ENCODE measurements around the gene CHD5. TPM values are rescaled to one million over a fixed set of nuclear protein-coding genes. Genes with fewer than 3 reads are reported as not detected.
A peak's percentile ranks its signal among the peaks of the same experiment; 100 is the strongest.

Gene CHD5
- polyA plus RNA-seq, 3 donors, result 0.07 TPM; not detected in 2

- Histone ChIP-seq H3K4me3 (replicated peaks in 1 of 3; ENCODE audit: low read depth in 2 of 3, low read length in 3 of 3) (no peak overlapping the region), H3K27me3 (ENCODE audit: control insufficient read depth in 2 of 2, insufficient read depth in 2 of 2, low read length in 2 of 2) (no peaks in the 10 kb centered on the region), H2AFZ (ENCODE audit: insufficient read depth, low read depth, low read length, poor library complexity, severe bottlenecking) (no peak overlapping the region), H3K36me3 (replicated peaks in 1 of 2; ENCODE audit: control insufficient read depth in 1 of 2, insufficient read depth in 2 of 2, low read length in 2 of 2) (peaks cover 98 to 99% of the 10 kb centered on the region in 2 donors), H3K27ac (ENCODE audit: low read depth in 1 of 2, low read length in 2 of 2) (no peak overlapping the region), H3K79me2 (ENCODE audit: insufficient read depth, low read length) (no peaks in the 10 kb centered on the region), H3K4me1 (ENCODE audit: control insufficient read depth in 1 of 2, insufficient read depth in 2 of 2, low read length in 2 of 2) (no peaks in the 10 kb centered on the region), H3K4me2 (replicated peaks; ENCODE audit: extremely low read depth, low read length, poor library complexity, severe bottlenecking) (no peak overlapping the region), H3K9me3 (replicated peaks in 1 of 2; ENCODE audit: control insufficient read depth in 1 of 2, insufficient read depth in 1 of 2, low read length in 2 of 2) (no peaks in the 10 kb centered on the region), H3K9ac (ENCODE audit: insufficient read depth, low read length, poor library complexity, severe bottlenecking) (no peak overlapping the region), H4K20me1 (ENCODE audit: insufficient read depth, low read length) (peaks cover 82% of the 10 kb centered on the region)
- Mint-ChIP-seq H3K9me3 (peaks cover 0 to 1% (median 0%) of the 10 kb centered on the region in 7 donors), H3K4me1 (no peaks in the 10 kb centered on the region), H3K4me3 (no peak overlapping the region), H3K27ac (peak overlapping the region in 1 of 7 donors; percentile 40), H3K36me3 (peaks cover 69 to 93% of the 10 kb centered on the region in 2 donors), H3K27me3 (ENCODE audit: low read depth in 3 of 3) (no peaks in the 10 kb centered on the region)
- 97% methylated on average over 19 of the region's 19 CpGs for WGBS (ENCODE audit: insufficient coverage)
- no peak for DNase-seq
- intact Hi-C loops (cut with micrococcal nuclease), result no loop called here
- TF ChIP-seq, protein P1, sequence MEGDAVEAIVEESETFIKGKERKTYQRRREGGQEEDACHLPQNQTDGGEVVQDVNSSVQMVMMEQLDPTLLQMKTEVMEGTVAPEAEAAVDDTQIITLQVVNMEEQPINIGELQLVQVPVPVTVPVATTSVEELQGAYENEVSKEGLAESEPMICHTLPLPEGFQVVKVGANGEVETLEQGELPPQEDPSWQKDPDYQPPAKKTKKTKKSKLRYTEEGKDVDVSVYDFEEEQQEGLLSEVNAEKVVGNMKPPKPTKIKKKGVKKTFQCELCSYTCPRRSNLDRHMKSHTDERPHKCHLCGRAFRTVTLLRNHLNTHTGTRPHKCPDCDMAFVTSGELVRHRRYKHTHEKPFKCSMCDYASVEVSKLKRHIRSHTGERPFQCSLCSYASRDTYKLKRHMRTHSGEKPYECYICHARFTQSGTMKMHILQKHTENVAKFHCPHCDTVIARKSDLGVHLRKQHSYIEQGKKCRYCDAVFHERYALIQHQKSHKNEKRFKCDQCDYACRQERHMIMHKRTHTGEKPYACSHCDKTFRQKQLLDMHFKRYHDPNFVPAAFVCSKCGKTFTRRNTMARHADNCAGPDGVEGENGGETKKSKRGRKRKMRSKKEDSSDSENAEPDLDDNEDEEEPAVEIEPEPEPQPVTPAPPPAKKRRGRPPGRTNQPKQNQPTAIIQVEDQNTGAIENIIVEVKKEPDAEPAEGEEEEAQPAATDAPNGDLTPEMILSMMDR (IDR thresholded peaks at IDR 0.05), result no peak
Observed at GRCh38 chr1:6094246-6094645, 85.9 kb downstream of the CHD5 start.

DNA sequence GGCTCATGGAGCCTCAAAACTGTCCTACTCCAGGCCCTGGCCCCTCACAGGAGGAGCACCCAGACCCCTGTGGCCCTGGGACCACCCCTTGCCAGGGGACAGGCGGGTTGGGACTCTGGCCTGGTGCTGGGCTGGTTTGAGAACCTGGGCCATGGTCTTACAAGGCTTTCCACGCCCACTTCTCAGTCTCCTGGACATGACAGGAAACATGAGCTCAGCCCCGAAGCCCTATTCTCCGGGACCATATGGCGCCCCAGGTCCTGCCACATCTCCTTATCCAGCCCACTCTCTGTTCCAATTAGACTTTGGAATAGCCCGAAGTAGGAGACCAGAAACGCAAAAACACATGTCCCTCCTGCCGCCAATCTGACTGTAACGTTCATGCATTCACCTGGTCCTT is 86.5 kb downstream of the CHD5 start:
- H3K4me3 ChIP-seq (replicated peaks in 1 of 3; ENCODE audit: low read depth in 2 of 3, low read length in 3 of 3), result no peak overlapping the region
- Mint-ChIP-seq H3K9me3 (peaks cover 0 to 1% (median 0%) of the 10 kb centered on the region in 7 donors), H3K4me3 (no peak overlapping the region), H3K36me3 (peaks cover 69 to 96% of the 10 kb centered on the region in 2 donors), H3K4me1 (no peaks in the 10 kb centered on the region), H3K27ac (peak overlapping the region in 3 of 7 donors; percentile 4 to 76 (median 40)), H3K27me3 (ENCODE audit: low read depth in 3 of 3) (no peaks in the 10 kb centered on the region)
- H2AFZ ChIP-seq (ENCODE audit: insufficient read depth, low read depth, low read length, poor library complexity, severe bottlenecking), result no peak overlapping the region
- intact Hi-C loops (cut with micrococcal nuclease), result no loop called here
- no peaks in the 10 kb centered on the region for H3K27me3 ChIP-seq (ENCODE audit: control insufficient read depth in 2 of 2, insufficient read depth in 2 of 2, low read length in 2 of 2)
- no peak overlapping the region for H3K9ac ChIP-seq (ENCODE audit: insufficient read depth, low read length, poor library complexity, severe bottlenecking)
- no peaks in the 10 kb centered on the region for H3K4me1 ChIP-seq (ENCODE audit: control insufficient read depth in 1 of 2, insufficient read depth in 2 of 2, low read length in 2 of 2)
- H3K4me2 ChIP-seq (replicated peaks; ENCODE audit: extremely low read depth, low read length, poor library complexity, severe bottlenecking), result no peak overlapping the region
- H3K79me2 ChIP-seq (ENCODE audit: insufficient read depth, low read length), result no peaks in the 10 kb centered on the region
- peaks cover 96 to 99% of the 10 kb centered on the region in 2 donors for H3K36me3 ChIP-seq (replicated peaks in 1 of 2; ENCODE audit: control insufficient read depth in 1 of 2, insufficient read depth in 2 of 2, low read length in 2 of 2)
- H4K20me1 ChIP-seq (ENCODE audit: insufficient read depth, low read length), result peaks cover 80% of the 10 kb centered on the region
- H3K27ac ChIP-seq (ENCODE audit: low read depth in 1 of 2, low read length in 2 of 2), result no peak overlapping the region
- TF ChIP-seq, protein P1 (IDR thresholded peaks at IDR 0.05), result no peak
- no peak for DNase-seq
- 91% methylated on average over 8 of the region's 9 CpGs for WGBS (ENCODE audit: insufficient coverage)
- H3K9me3 ChIP-seq (replicated peaks in 1 of 2; ENCODE audit: control insufficient read depth in 1 of 2, insufficient read depth in 1 of 2, low read length in 2 of 2), result no peaks in the 10 kb centered on the region

Measured in CD14-positive monocyte (primary cell).